ENCODE data around the gene EIF2B2. TPM values are rescaled to one million over a fixed set of nuclear protein-coding genes. Genes with fewer than 3 reads are reported as not detected.

The EIF2B2 gene
- total and polyA plus RNA-seq, 3 donors from 2014 or later: 39.4 to 124 (median 40.4) TPM

DNA sequence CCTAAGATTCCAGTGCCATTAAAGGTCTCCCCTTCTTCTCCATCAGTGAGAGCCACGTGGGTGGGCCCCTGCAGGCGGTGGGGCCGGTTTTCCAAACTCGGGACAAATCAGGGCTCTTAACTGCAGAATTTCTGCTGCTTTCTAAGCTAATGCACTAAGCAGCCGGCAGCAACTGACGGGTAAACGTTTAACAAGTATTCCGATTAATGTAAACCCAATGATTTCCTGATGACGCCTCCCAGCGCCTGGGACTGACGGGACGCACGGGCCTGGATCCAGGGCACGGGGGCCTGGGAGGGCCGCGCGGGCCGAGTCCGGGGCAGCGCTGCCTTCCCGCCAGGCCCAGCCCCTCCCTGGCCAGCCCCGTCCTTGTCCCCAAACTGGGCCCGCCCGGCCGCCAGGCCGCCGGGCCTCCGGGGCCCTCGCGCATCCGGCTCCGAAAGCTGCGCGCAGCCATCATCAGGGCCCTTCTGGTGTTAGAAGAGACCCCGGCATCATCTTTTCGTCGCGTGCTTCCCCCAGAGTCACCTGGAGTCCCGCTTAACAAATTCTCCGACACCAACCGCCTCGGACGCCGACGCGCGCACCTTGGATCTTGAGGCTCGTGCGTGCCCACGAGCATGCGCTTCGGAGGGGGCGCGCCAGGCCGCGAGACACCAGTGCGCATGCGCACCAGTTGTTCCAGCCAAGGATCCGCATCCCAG lies 48.3 kb downstream of the EIF2B2 start, which contains the start of gene MLH3:
TSS of gene MLH3 (minus strand) at position 616 of the 704 bp plus-strand sequence. CDS start 1,812 bp downstream, outside the sequence.
- peak within 1 kb of the TSS; percentile 80 to 94 for H3K27ac ChIP-seq
- TF ChIP-seq, protein P1, sequence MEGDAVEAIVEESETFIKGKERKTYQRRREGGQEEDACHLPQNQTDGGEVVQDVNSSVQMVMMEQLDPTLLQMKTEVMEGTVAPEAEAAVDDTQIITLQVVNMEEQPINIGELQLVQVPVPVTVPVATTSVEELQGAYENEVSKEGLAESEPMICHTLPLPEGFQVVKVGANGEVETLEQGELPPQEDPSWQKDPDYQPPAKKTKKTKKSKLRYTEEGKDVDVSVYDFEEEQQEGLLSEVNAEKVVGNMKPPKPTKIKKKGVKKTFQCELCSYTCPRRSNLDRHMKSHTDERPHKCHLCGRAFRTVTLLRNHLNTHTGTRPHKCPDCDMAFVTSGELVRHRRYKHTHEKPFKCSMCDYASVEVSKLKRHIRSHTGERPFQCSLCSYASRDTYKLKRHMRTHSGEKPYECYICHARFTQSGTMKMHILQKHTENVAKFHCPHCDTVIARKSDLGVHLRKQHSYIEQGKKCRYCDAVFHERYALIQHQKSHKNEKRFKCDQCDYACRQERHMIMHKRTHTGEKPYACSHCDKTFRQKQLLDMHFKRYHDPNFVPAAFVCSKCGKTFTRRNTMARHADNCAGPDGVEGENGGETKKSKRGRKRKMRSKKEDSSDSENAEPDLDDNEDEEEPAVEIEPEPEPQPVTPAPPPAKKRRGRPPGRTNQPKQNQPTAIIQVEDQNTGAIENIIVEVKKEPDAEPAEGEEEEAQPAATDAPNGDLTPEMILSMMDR (IDR thresholded peaks at IDR 0.05): no peak
- no peak for TF ChIP-seq POLR2A (IDR thresholded peaks at IDR 0.05)
- H3K4me1 ChIP-seq: peaks cover 17% of the 10 kb centered on the region
- H3K9me3 ChIP-seq: no peaks in the 10 kb centered on the region
- intact Hi-C loops (cut with DNase I; ENCODE audit: low total_unique reads): no loop called here
- H3K27me3 ChIP-seq: no peaks in the 10 kb centered on the region
- H3K4me3 ChIP-seq: peak within 1 kb of the TSS; percentile 74 to 76
- peak; percentile 88 for DNase-seq
- no peaks in the 10 kb centered on the region for H3K36me3 ChIP-seq (ENCODE audit: low read depth, missing control alignments)
- WGBS, 2 donors: 0% methylated on average over 37 to 56 of the region's 59 CpGs

DNA sequence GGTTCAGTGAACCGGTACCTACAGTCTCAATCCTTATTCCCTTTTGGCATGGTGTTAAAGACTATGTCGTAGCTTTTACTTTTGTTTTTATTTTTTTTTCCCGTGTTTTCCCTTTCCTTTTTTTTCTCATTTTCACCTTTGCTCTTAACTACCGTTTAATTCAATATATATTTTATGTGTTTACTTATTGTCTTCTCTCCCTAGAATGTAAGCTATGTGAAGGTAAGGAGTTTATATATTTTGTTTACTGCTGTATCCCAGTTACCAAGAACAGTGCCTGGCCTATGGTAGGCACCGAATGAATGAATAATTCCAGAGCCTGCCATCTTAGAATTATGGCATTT lies 48.8 kb downstream of the EIF2B2 start:
- H3K27me3 ChIP-seq: no peaks in the 10 kb centered on the region
- peaks cover 17% of the 10 kb centered on the region for H3K4me1 ChIP-seq
- intact Hi-C loops (cut with DNase I; ENCODE audit: low total_unique reads): no loop called here
- H3K27ac ChIP-seq: peak overlapping the region in 1 of 2 donors; percentile 94
- H3K36me3 ChIP-seq (ENCODE audit: low read depth, missing control alignments): no peaks in the 10 kb centered on the region
- WGBS, 2 donors: 20 to 23% methylated on average over 5 of the region's 5 CpGs
- peak overlapping the region; percentile 74 to 76 for H3K4me3 ChIP-seq
- no peaks in the 10 kb centered on the region for H3K9me3 ChIP-seq
- TF ChIP-seq, protein P1 (IDR thresholded peaks at IDR 0.05): no peak
- no peak for TF ChIP-seq POLR2A (IDR thresholded peaks at IDR 0.05)
- DNase-seq: no peak

DNA sequence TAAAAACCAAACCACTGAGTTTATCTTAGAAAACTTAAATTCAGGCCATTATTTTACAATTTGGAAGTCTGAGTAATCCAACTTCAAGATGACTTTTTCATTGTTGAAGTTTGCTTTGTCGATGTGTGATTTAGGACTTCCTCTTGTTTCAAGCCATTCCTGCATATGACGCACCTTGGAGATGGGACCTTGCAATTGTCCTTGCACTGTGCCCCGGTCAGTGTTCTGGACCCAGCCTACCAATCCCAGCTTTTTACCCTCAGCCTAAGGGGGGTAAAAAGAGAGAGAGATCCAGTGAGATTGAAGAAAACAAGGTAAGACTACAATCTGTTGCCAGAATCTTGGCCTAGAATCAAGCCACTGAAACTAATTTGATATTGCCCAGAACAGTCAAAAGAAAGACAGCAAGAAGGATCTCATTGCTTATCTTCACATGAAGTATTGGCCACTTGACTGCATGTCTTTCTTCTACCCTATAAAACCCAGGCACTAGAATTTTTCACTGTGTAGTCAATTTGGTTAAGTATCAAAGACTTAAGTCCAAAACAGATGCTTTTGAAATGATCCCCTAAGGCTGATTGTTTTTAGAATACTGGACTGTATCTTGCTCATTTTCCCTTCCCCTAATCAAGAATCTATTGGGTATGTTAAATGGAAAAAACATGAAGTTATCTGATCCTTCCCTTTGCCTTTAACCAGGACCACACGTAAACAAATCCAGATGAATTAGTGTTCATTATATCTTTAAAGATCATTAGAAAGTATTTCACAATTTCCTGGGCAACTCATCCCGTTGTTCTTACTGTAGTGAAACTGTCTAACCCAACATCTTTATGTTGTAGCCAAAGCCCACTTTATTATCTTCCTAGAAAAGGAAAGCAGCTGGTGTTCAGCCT lies 50.9 kb downstream of the EIF2B2 start:
- no peak overlapping the region for H3K27ac ChIP-seq
- 65 to 68% methylated on average over 5 of the region's 5 CpGs for WGBS, 2 donors
- no peak for DNase-seq
- H3K9me3 ChIP-seq: no peaks in the 10 kb centered on the region
- H3K36me3 ChIP-seq (ENCODE audit: low read depth, missing control alignments): no peaks in the 10 kb centered on the region
- TF ChIP-seq POLR2A (IDR thresholded peaks at IDR 0.05): no peak
- TF ChIP-seq, protein P1 (IDR thresholded peaks at IDR 0.05): no peak
- H3K4me3 ChIP-seq: no peak overlapping the region
- H3K27me3 ChIP-seq: no peaks in the 10 kb centered on the region
- peaks cover 16% of the 10 kb centered on the region for H3K4me1 ChIP-seq
- intact Hi-C loops (cut with DNase I; ENCODE audit: low total_unique reads): no loop called here

DNA sequence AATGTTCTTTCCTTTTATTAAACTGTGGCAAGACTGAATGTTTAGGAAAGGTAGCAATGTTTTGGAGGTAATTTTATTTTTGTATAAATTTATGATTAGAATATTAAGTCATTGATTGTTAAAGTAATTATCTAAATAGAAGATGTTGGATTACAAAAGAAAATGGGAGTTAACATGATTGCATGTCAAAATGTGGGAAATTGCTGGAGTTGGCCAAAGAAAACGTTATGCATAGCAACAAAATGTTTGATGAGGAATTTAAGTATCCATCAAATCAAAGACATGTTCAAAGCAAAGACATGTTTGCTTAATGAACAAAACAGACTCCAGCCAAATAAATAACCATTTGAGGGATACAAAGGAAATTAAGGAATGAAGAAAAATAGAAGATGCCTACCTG lies 51.7 kb downstream of the EIF2B2 start:
- WGBS, 2 donors: 75 to 77% methylated on average over 1 of the region's 1 CpG
- no peak for DNase-seq
- Histone ChIP-seq H3K9me3 (no peaks in the 10 kb centered on the region), H3K27me3 (no peaks in the 10 kb centered on the region), H3K4me1 (peaks cover 8% of the 10 kb centered on the region), H3K36me3 (ENCODE audit: low read depth, missing control alignments) (no peaks in the 10 kb centered on the region), H3K27ac (no peak overlapping the region), H3K4me3 (no peak overlapping the region)
- no peak for TF ChIP-seq POLR2A (IDR thresholded peaks at IDR 0.05)
- TF ChIP-seq, protein P1 (IDR thresholded peaks at IDR 0.05): no peak
- intact Hi-C loops (cut with DNase I; ENCODE audit: low total_unique reads): no loop called here
